ENCODE results near the gene ABLIM3.

DNA sequence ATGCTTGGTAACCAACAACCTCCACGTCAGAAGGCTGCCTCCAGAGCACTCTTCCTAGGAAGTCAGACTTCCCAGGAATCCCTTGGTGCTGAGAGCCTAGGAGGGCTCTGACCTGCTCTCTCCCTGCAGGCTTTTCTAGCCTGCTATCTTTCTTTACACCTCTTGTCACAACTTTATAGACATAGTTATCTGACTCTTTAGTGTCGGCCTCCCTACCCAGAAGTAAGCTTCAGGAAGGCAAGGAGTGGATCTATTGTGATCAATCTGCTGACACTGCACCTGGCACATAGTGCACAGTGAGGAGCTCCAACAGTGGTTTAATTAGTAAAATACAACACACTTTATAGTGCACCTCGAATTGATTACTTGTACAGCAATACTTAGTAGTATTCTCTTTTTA is 132.7 kb downstream of the ABLIM3 start:
- TF ChIP-seq, protein P1, sequence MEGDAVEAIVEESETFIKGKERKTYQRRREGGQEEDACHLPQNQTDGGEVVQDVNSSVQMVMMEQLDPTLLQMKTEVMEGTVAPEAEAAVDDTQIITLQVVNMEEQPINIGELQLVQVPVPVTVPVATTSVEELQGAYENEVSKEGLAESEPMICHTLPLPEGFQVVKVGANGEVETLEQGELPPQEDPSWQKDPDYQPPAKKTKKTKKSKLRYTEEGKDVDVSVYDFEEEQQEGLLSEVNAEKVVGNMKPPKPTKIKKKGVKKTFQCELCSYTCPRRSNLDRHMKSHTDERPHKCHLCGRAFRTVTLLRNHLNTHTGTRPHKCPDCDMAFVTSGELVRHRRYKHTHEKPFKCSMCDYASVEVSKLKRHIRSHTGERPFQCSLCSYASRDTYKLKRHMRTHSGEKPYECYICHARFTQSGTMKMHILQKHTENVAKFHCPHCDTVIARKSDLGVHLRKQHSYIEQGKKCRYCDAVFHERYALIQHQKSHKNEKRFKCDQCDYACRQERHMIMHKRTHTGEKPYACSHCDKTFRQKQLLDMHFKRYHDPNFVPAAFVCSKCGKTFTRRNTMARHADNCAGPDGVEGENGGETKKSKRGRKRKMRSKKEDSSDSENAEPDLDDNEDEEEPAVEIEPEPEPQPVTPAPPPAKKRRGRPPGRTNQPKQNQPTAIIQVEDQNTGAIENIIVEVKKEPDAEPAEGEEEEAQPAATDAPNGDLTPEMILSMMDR (conservative IDR thresholded peaks at IDR 0.05; ENCODE audit: low read length), result no peak
- TF ChIP-seq EZH2phosphoT487 (IDR thresholded peaks at IDR 0.05; ENCODE audit: borderline replicate concordance), result no peak
